Ovary (tissue), 3 donors: ENCODE measurements around the gene PHF21B.

Experiments used
- EP300 ChIP-seq: sonication (generic); formaldehyde crosslinking; IDR thresholded peaks from one replicate; pipeline ENCODE4 v1.6.1; 2017; ENCODE audit warnings: antibody characterized with exemption
- POLR2A ChIP-seq: fragments of 450-650 bp; IDR thresholded peaks from one replicate; pipeline ENCODE4 v1.6.1; 2017; ENCODE audit warnings: antibody characterized with exemption, mild to moderate bottlenecking, moderate library complexity
- TF ChIP-seq, protein P1 (sequence below), 3 donors: fragments of 450-650 bp in 2 of 3; fragments of 200-600 bp in 1 of 3; IDR thresholded peaks; one replicate each; pipeline versions ENCODE4 v1.5.1 to v1.8.0; 2016 to 2022; ENCODE audit warnings: antibody characterized with exemption in 3 of 3, mild to moderate bottlenecking in 1 of 3
- donor health status: DM: no; HTN: no; CAD: no.

DNA sequence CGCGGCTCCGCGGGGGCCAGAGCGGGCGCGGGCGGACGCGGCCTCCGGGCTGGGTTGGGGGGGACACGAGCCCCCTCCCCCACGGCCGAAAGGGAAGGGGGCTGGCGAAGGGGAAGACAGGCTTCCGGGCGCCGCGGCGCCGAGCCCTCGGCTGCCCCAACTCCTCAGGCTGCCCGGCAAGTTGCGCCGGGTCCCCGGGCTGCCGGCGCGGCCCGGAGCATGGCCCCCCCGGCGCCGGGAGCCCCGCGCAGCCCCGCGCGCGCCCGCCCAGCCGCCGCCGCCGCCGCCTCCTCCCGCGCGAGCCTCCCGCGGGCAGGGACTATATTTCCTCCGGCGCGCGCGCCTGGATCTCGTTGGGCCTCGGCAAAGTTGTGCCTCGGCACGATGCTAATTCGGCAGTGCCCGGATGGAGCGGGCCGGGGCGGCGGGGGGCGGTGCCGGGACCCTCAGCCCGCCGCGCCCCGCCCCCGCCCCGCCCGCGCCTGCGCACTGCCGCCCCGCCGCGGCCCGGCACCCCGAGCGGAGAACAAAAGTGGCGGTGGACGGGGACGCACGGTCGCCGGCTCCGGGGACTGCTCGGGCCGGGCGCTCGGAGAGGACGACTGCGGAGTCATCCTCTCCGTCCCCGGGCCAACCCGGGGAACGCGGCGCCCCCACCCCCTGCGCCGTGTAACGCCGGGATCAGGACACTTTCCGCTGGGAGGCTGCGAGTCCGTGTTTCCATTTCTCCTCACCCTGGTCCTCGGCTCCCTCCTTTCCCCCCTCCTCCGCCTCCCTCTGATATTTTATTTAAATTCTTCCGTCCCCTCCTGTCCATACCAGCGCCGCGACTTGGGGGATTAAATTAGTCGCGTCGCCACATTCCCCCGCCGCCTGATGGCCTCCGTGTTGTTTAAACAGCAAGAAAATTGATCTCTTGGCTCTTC is at the start of gene PHF21B:
- TF ChIP-seq, protein P1, sequence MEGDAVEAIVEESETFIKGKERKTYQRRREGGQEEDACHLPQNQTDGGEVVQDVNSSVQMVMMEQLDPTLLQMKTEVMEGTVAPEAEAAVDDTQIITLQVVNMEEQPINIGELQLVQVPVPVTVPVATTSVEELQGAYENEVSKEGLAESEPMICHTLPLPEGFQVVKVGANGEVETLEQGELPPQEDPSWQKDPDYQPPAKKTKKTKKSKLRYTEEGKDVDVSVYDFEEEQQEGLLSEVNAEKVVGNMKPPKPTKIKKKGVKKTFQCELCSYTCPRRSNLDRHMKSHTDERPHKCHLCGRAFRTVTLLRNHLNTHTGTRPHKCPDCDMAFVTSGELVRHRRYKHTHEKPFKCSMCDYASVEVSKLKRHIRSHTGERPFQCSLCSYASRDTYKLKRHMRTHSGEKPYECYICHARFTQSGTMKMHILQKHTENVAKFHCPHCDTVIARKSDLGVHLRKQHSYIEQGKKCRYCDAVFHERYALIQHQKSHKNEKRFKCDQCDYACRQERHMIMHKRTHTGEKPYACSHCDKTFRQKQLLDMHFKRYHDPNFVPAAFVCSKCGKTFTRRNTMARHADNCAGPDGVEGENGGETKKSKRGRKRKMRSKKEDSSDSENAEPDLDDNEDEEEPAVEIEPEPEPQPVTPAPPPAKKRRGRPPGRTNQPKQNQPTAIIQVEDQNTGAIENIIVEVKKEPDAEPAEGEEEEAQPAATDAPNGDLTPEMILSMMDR (IDR thresholded peaks at IDR 0.05) = no peak
- TF ChIP-seq POLR2A (peak; percentile 27), EP300 (no peak)
